Large intestine (tissue), 3 donors: Measurements from ENCODE around the gene ZFYVE9. TPM values are rescaled to one million over a fixed set of nuclear protein-coding genes. Genes with fewer than 3 reads are reported as not detected.

Source experiments
- DNase-seq, 2 donors: peaks; one replicate each; pipeline versions ENCODE4 v3.0.0 to v3.0.0-alpha.2; 2013
- H3K27ac ChIP-seq: one replicate; pipeline ENCODE4 v1.5.1; 2013; ENCODE audit warnings: low read length
- H3K27me3 ChIP-seq: 2 replicates; pipeline ENCODE4 v1.6.1; 2013; ENCODE audit warnings: low read length; ENCODE audit not compliant: control insufficient read depth, insufficient read depth
- H3K36me3 ChIP-seq: 2 replicates; pipeline ENCODE4 v1.6.1; 2013; ENCODE audit warnings: low read length; ENCODE audit not compliant: control insufficient read depth, insufficient read depth
- H3K4me1 ChIP-seq: one replicate; pipeline ENCODE4 v1.6.1; 2013; ENCODE audit warnings: low read length; ENCODE audit not compliant: control insufficient read depth, insufficient read depth
- H3K4me3 ChIP-seq: one replicate; pipeline ENCODE4 v1.5.1; 2013; ENCODE audit warnings: low read length
- H3K9me3 ChIP-seq: one replicate; pipeline ENCODE4 v1.6.1; 2013; ENCODE audit warnings: mild to moderate bottlenecking, low read depth, low read length, moderate library complexity; ENCODE audit not compliant: control insufficient read depth
- WGBS: methylation state at CpG from one replicate; pipeline ENCODE4 v1.1.5; 2013; ENCODE audit warnings: low lambda C conversion rate; ENCODE audit not compliant: insufficient coverage; 5-methylcytosine and 5-hydroxymethylcytosine counted together
- polyA plus RNA-seq: library from polyadenylated mRNA; unstranded; fragments of 120-200 nt; gene quantifications from one replicate; pipeline ENCODE4 v1.2.1, GENCODE V29; 2013

ZFYVE9 gene
- polyA plus RNA-seq, 1 donor = 14.5 TPM

DNA sequence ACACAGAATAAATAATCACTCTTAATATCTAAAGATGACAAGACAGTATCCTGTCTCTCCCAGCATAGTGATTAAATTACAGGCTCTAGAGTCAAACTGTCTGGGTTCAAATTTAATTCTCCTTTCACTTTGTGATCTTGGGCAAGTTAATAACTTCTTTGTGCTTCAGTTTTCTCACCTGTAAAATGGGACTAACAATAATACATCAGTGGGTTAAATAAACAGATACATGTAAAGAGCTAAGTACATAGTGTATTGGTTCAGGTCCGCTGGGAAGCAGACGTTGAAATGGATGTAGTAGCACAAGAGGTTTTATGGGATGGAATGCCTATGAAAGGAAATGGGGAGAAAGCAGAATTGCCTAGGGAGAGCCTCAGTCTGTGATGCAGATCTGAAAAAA is 10.7 kb downstream of the ZFYVE9 start:
- Histone ChIP-seq H3K4me3 (no peak overlapping the region), H3K9me3 (no peaks in the 10 kb centered on the region), H3K36me3 (no peaks in the 10 kb centered on the region), H3K27ac (no peak overlapping the region), H3K27me3 (no peaks in the 10 kb centered on the region), H3K4me1 (no peaks in the 10 kb centered on the region)
- DNase-seq = no peak
- no CpG with 5 or more reads among the region's 2 CpGs for WGBS

DNA sequence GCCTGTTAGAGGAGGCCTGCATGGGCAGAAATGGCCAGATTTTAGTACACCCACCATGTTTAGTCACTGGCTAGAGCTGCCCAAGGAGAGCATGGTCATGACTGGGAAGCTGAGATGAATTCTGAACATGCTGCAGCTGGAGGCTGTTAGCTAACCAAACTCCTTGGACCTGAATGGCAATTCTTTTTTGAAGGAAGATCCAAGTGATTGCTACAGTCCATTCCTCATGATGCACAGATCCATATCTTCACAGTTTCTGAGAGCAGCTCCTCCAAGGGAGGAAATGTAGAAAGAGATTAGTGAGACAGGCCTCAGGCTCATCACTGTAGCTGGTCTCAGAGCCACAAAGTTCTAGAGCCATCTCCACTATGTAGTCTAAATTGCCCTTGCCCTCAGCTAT is 11.1 kb downstream of the ZFYVE9 start:
- no peaks in the 10 kb centered on the region for H3K4me1 ChIP-seq
- H3K9me3 ChIP-seq = no peaks in the 10 kb centered on the region
- DNase-seq = no peak
- no peaks in the 10 kb centered on the region for H3K27me3 ChIP-seq
- H3K36me3 ChIP-seq = no peaks in the 10 kb centered on the region
- H3K4me3 ChIP-seq = no peak overlapping the region
- no peak overlapping the region for H3K27ac ChIP-seq

DNA sequence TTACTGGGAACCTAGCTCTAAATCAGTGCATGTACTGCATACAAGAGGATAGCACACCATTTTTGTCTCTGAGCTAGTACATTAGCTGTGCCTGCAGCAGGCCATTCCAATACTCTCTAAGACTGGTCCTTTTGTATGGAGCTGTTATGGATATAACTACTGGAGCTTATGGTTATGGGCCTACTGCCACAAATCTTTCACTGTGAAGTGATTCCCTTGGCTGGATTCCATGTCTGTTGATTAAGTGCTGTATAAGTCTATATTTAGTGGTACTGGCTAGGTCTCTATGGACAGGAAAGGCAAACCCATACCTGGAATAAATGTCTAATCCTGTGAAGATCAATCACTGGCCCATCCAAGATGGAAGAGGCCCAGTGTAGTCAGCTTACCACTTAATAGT is 12.0 kb downstream of the ZFYVE9 start:
- Histone ChIP-seq H3K36me3 (no peaks in the 10 kb centered on the region), H3K27ac (no peak overlapping the region), H3K27me3 (no peaks in the 10 kb centered on the region), H3K9me3 (no peaks in the 10 kb centered on the region), H3K4me1 (no peaks in the 10 kb centered on the region), H3K4me3 (no peak overlapping the region)
- no peak for DNase-seq

DNA sequence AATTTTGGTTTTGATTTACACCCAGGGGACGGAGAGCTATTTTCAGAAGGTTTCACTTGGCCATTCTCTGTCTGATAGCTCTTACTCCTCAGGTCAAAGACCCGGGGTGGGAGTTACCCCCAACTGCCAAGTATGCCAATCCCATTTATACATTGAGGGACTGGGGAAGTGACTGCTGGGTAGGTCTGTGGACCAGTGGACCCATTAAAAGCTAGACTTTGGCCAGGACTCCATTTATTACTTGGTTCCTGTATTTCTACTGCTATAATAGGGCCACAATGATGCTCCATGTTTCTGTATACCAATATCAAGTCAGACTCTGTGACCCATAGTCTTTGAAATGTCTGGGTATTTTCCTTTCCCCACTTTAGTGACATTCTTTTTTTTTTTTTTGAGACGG is 14.6 kb downstream of the ZFYVE9 start:
- WGBS = no CpG with 5 or more reads among the region's 3 CpGs
- DNase-seq = peak in 1 of 2 donors; percentile 14
- Histone ChIP-seq H3K27me3 (no peaks in the 10 kb centered on the region), H3K4me1 (no peaks in the 10 kb centered on the region), H3K4me3 (no peak overlapping the region), H3K36me3 (no peaks in the 10 kb centered on the region), H3K27ac (no peak overlapping the region), H3K9me3 (no peaks in the 10 kb centered on the region)

DNA sequence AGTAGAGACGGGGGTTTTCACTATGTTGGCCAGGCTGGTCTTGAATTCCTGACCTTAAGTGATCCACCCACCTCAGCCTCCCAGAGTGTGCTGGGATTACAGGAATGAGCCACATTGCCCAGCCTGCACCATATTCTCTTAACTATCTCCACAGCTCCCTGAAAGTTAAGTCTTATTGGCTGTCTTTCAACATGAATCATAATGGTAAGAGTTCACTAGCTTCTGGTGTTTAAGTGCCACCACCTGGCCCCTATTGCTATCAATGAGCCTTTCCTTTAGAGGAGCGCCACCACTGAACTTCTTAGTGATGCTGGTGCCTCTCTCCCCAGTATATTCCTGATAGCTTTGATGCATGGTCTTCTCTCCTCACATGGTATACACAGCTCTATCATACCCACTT is 15.7 kb downstream of the ZFYVE9 start:
- H3K36me3 ChIP-seq = no peaks in the 10 kb centered on the region
- no peak overlapping the region for H3K4me3 ChIP-seq
- no peaks in the 10 kb centered on the region for H3K27me3 ChIP-seq
- H3K27ac ChIP-seq = no peak overlapping the region
- no CpG with 5 or more reads among the region's 2 CpGs for WGBS
- DNase-seq = no peak
- no peaks in the 10 kb centered on the region for H3K9me3 ChIP-seq
- H3K4me1 ChIP-seq = no peaks in the 10 kb centered on the region

DNA sequence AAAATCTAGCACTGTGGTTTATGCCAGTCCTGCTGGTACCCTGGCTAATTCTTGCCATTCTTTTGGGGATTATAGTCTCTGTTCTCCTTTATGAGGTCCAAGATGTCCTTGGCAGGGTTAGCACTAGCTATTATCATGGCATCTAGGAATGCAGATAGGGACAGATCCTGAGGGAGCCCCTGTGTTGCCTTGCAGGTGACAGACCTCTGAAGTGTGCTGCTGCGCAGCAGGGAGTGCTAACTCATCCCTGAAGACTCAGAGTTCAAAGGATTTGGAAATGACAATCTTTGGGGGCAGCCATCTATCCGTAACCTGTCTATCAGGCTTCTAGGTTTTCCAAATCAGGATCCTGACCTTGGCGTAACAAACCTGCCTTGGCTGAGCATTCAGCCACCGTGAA is 16.3 kb downstream of the ZFYVE9 start:
- H3K4me3 ChIP-seq = no peak overlapping the region
- H3K27ac ChIP-seq = no peak overlapping the region
- no peaks in the 10 kb centered on the region for H3K4me1 ChIP-seq
- H3K9me3 ChIP-seq = no peaks in the 10 kb centered on the region
- no peak for DNase-seq
- H3K36me3 ChIP-seq = no peaks in the 10 kb centered on the region
- WGBS = no CpG with 5 or more reads among the region's 4 CpGs
- H3K27me3 ChIP-seq = no peaks in the 10 kb centered on the region

DNA sequence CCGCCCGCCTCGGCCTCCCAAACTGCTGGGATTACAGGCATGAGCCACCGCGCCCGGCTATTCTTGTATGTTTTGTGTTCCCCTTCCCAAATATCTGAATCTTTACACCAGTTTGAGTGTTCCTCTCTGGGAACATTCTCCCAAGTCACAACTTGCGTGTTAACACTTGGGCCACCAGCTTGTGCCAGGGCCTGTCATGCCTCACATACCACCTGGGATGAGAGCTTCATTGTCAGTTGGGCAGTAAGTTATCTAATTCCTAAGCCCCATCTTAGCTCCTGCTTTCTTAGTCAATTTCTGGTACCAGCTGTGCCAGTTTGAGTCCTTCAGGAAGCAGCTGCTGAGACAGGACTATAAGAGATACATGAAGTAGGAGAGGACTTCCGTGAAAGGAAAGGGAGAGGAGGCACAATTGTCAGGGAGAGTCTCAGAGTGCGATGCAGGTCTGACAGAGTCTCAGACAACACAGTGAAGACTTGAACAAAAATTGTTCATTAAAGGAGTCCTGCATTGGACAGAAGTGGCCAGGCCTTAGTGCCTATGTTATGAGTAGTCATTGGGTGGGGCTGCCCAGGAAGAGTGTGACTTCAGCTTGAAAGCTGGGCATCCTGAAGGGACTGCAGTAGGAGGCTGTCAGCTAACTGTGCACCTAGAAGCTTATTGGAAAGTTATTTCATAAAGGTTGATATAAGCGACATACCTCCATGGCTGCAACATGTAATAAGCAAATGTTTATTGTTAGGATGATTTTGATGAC is 17.3 kb downstream of the ZFYVE9 start:
- Histone ChIP-seq H3K4me3 (no peak overlapping the region), H3K36me3 (no peaks in the 10 kb centered on the region), H3K4me1 (no peaks in the 10 kb centered on the region), H3K27me3 (no peaks in the 10 kb centered on the region), H3K27ac (no peak overlapping the region), H3K9me3 (no peaks in the 10 kb centered on the region)
- 100% methylated on average over 1 of the region's 10 CpGs for WGBS
- no peak for DNase-seq

DNA sequence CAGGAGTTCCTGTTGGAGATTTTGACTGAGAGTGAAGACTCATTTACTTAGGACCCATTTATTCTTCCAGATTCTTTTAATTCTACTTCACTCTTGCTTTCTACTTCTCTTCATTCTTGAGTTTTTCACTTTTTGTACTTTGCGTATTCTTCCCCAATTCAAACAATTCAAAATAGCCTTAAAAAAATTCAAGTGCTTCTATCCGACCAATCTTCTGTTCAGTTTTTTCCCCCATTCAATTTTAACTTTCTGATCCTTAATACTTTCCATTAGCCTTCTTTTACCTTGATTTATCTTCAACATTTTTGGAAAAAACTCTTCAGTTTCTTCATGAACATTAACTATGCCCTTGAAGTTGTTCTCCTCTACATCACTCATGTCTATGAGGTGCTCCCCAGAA is 21.1 kb downstream of the ZFYVE9 start:
- DNase-seq = no peak
- Histone ChIP-seq H3K27me3 (no peaks in the 10 kb centered on the region), H3K4me3 (no peak overlapping the region), H3K36me3 (no peaks in the 10 kb centered on the region), H3K9me3 (no peaks in the 10 kb centered on the region), H3K4me1 (no peaks in the 10 kb centered on the region), H3K27ac (no peak overlapping the region)
- WGBS = 100% methylated on average over 2 of the region's 2 CpGs

DNA sequence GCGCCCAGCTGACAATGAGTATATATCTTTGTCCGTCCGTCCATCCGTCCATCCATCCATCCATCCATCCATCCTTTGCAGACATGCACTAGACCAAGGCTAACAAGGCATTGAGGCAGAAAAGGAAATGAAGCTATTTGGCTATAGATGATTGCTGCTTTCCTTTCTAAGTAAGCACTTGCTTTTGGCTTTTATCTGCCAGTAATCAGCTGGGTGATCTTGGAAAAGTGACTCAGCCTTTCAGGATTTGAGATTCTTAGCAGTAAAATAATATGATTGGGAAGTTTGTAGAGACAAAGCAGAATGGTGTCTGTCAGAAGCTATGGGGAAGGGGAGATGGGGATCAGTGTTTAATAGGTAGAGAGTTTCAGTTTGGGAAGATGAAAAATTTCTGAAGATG is 22.7 kb downstream of the ZFYVE9 start:
- Histone ChIP-seq H3K27me3 (no peaks in the 10 kb centered on the region), H3K4me3 (no peak overlapping the region), H3K36me3 (no peaks in the 10 kb centered on the region), H3K9me3 (no peaks in the 10 kb centered on the region), H3K4me1 (no peaks in the 10 kb centered on the region), H3K27ac (no peak overlapping the region)
- no peak for DNase-seq
- WGBS = 100% methylated on average over 1 of the region's 4 CpGs

DNA sequence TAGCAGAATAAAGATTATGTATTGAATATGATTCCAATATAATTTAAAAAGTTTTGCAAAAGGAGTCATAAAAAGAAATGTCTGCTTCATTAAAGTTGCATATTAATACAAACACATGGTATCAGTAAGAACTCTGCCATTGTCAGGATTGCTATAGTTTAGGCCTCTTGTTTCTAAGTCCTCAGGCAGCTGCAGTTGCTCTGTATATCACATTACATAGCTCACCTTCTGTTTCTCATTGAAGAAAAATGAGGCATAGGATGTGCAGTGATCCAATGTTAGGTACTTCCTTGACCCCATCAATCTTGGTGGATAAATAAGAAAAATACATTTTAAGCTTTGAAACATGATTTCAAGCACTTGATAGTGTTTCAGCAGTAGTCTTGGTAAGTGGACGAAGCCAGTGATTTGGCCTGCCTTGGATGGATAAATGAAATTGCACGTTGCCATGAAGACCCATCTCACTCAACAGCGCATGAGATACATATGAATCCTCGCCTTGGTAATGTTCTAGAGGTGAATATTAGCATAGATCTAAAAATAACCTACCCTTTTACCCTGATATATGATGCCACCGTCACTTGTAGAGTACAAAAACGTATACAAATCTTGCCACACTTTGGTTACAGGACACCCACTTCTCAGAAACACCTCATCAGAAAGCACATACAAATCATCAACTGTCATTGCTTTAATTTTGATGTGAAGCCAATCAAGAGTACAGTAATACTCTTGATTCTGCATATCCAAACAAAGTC is 25.3 kb downstream of the ZFYVE9 start:
- Histone ChIP-seq H3K27me3 (no peaks in the 10 kb centered on the region), H3K9me3 (no peaks in the 10 kb centered on the region), H3K36me3 (no peaks in the 10 kb centered on the region), H3K4me3 (no peak overlapping the region), H3K27ac (no peak overlapping the region), H3K4me1 (no peaks in the 10 kb centered on the region)
- DNase-seq = no peak
- WGBS = 100% methylated on average over 1 of the region's 6 CpGs
